D721Med (cell line): ENCODE data around the gene APBB3.
"Not testable (repeated sequence)": the region's sequence is repeated elsewhere in the genome, so short reads cannot be mapped to it uniquely, and the experiment has no call there.

Source experiments
- DNase-seq: peaks from one replicate; pipeline ENCODE4 v3.0.0; 2011; ENCODE audit warnings: low spot score; ENCODE audit not compliant: insufficient read length
- FAIRE-seq: peaks from 2 replicates; lab custom pipeline; 2011; peaks lifted over from hg19 to GRCh38; lab: Jason Lieb, UNC
- CTCF ChIP-seq: IDR thresholded peaks from 2 replicates; pipeline ENCODE4 v1.5.1; 2012; ENCODE audit warnings: mild to moderate bottlenecking, control low read depth; ENCODE audit not compliant: insufficient read depth; ENCODE audit errors: missing control alignments

Gene APBB3

GRCh38 chr5:140591747-140592372 is 27.5 kb upstream of the APBB3 start:
- DNase-seq (no peak), FAIRE-seq (no peak)

GRCh38 chr5:140590861-140591260 is 26.5 kb upstream of the APBB3 start:
- TF ChIP-seq CTCF, result no peak
- DNase-seq (no peak), FAIRE-seq (no peak)

More at GRCh38 chr5:140591747-140592372, 27.5 kb upstream of the APBB3 start:
- no peak for TF ChIP-seq CTCF

GRCh38 chr5:140588311-140589070 is 24.1 kb upstream of the APBB3 start:
- DNase-seq, result no peak
- TF ChIP-seq CTCF, result no peak
- FAIRE-seq, result no peak

GRCh38 chr5:140587495-140587894 is 23.1 kb upstream of the APBB3 start:
- no peak for TF ChIP-seq CTCF
- DNase-seq (no peak), FAIRE-seq (no peak)

GRCh38 chr5:140579188-140579747 is 14.9 kb upstream of the APBB3 start:
- DNase-seq, FAIRE-seq: not testable (repeated sequence)

- FAIRE-seq (no peak), DNase-seq (no peak)
- TF ChIP-seq CTCF, result no peak
Measured at GRCh38 chr5:140576776-140577201, 12.4 kb upstream of the APBB3 start.

GRCh38 chr5:140575309-140575708 is 10.9 kb upstream of the APBB3 start:
- TF ChIP-seq CTCF, result peak; percentile 31
- no peak for FAIRE-seq
- no peak for DNase-seq
